Trophoblast cell (in vitro differentiated cells and primary cell): ENCODE results near the gene ROCK2.

Source experiments
- DNase-seq, 2 donors: peaks; one replicate each; pipeline ENCODE4 v3.0.0-alpha.2; 2016
- H2AFZ ChIP-seq: 2 replicates; pipeline ENCODE4 v1.6.1; 2013; ENCODE audit warnings: low read length, moderate library complexity, mild to moderate bottlenecking; ENCODE audit not compliant: insufficient read depth, poor library complexity
- H2AK5ac ChIP-seq: 2 replicates; pipeline ENCODE4 v1.6.1; 2013; ENCODE audit warnings: mild to moderate bottlenecking, low read length
- H2BK120ac ChIP-seq: 2 replicates; pipeline ENCODE4 v1.6.1; 2013; ENCODE audit warnings: low read length, mild to moderate bottlenecking, moderate library complexity; ENCODE audit not compliant: insufficient read depth, poor library complexity
- H2BK12ac ChIP-seq: 2 replicates; pipeline ENCODE4 v1.6.1; 2013; ENCODE audit warnings: mild to moderate bottlenecking, low read length, moderate library complexity
- H2BK5ac ChIP-seq: 2 replicates; pipeline ENCODE4 v1.6.1; 2013; ENCODE audit warnings: low read length, low read depth, moderate library complexity, mild to moderate bottlenecking; ENCODE audit not compliant: poor library complexity
- H3K14ac ChIP-seq: 2 replicates; pipeline ENCODE4 v1.6.1; 2013; ENCODE audit warnings: mild to moderate bottlenecking, low read length
- H3K18ac ChIP-seq: 2 replicates; pipeline ENCODE4 v1.6.1; 2013; ENCODE audit warnings: mild to moderate bottlenecking, low read length
- H3K23ac ChIP-seq: 2 replicates; pipeline ENCODE4 v1.6.1; 2013; ENCODE audit warnings: low read length
- H3K27ac ChIP-seq: 2 replicates; pipeline ENCODE4 v1.5.1; 2013; ENCODE audit warnings: low read depth, mild to moderate bottlenecking, inconsistent platforms, low read length, moderate library complexity
- H3K27me3 ChIP-seq: 2 replicates; pipeline ENCODE4 v1.6.1; 2013; ENCODE audit warnings: inconsistent platforms, mild to moderate bottlenecking, low read length, moderate library complexity; ENCODE audit not compliant: insufficient read depth
- H3K36me3 ChIP-seq, 2 experiments: 1 replicate in 1 of 2; 2 replicates in 1 of 2; pipeline ENCODE4 v1.6.1; 2013; ENCODE audit warnings: low read length in 2 of 2, mild to moderate bottlenecking in 2 of 2, moderate library complexity in 1 of 2; ENCODE audit not compliant: insufficient read depth in 2 of 2, control insufficient read depth in 1 of 2
- H3K4ac ChIP-seq: 2 replicates; pipeline ENCODE4 v1.6.1; 2013; ENCODE audit warnings: low read depth, mild to moderate bottlenecking, low read length, moderate library complexity
- H3K4me1 ChIP-seq, 2 experiments: 1 replicate in 1 of 2; 2 replicates in 1 of 2; pipeline ENCODE4 v1.6.1; 2013; ENCODE audit warnings: low read length in 2 of 2, mild to moderate bottlenecking in 2 of 2, moderate library complexity in 1 of 2; ENCODE audit not compliant: insufficient read depth in 2 of 2, control insufficient read depth in 1 of 2
- H3K4me2 ChIP-seq: 2 replicates; pipeline ENCODE4 v1.6.1; 2013; ENCODE audit warnings: inconsistent platforms, mild to moderate bottlenecking, low read length, moderate library complexity
- H3K4me3 ChIP-seq: 2 replicates; pipeline ENCODE4 v1.5.1; 2013; ENCODE audit warnings: mild to moderate bottlenecking, low read depth, low read length, inconsistent platforms
- H3K79me1 ChIP-seq: one replicate; pipeline ENCODE4 v1.6.1; 2013; ENCODE audit warnings: low read length
- H3K79me2 ChIP-seq: 2 replicates; pipeline ENCODE4 v1.6.1; 2013; ENCODE audit warnings: low read length, mild to moderate bottlenecking; ENCODE audit not compliant: control insufficient read depth, insufficient read depth, poor library complexity
- H3K9ac ChIP-seq: 2 replicates; pipeline ENCODE4 v1.6.1; 2013; ENCODE audit warnings: mild to moderate bottlenecking, low read length
- H3K9me3 ChIP-seq: 2 replicates; pipeline ENCODE4 v1.6.1; 2013; ENCODE audit warnings: low read depth, mild to moderate bottlenecking, control low read depth, inconsistent platforms, low read length; ENCODE audit not compliant: insufficient read depth
- H4K12ac ChIP-seq: 2 replicates; pipeline ENCODE4 v1.6.1; 2013; ENCODE audit warnings: low read depth, mild to moderate bottlenecking, low read length, moderate library complexity
- H4K8ac ChIP-seq: 2 replicates; pipeline ENCODE4 v1.6.1; 2013; ENCODE audit warnings: low read depth, mild to moderate bottlenecking, low read length, moderate library complexity
- H4K91ac ChIP-seq: one replicate; pipeline ENCODE4 v1.6.1; 2013; ENCODE audit warnings: low read depth, mild to moderate bottlenecking, low read length, moderate library complexity
- WGBS: extraction: QIAGEN DNeasy Blood & Tissue Kit; methylation state at CpG from one replicate; pipeline ENCODE4 v1.1.7; 2013; ENCODE audit warnings: missing lambda C conversion rate; ENCODE audit not compliant: insufficient read length, insufficient coverage; ENCODE audit errors: extremely low coverage; 5-methylcytosine and 5-hydroxymethylcytosine counted together

ROCK2 gene

DNA sequence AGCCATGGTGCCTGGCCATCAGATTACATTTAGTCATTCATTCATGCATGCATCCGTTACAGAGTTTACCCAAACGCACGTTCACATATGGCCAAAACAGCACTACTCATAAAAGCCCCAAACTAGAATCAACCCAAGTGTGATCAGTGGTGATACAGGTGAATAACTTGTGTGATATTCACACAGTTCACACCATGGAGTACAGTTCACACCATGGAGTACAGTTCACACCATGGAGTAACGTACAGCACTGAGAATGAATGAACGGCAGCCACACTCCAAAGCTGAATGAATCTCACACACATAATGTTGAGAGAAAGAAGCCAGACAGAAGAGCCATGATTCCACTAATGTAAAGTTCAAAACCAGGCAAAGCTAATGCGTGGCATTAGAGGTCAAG is 201.4 kb downstream of the ROCK2 start:
- Histone ChIP-seq H3K79me2 (no peaks in the 10 kb centered on the region), H2AK5ac (no peak overlapping the region), H3K27ac (no peak overlapping the region), H3K9ac (no peak overlapping the region), H3K4me1 (peaks cover 6 to 9% of the 10 kb centered on the region in 2 experiments), H3K4me3 (no peak overlapping the region), H2AFZ (no peak overlapping the region), H2BK5ac (no peak overlapping the region), H3K9me3 (peaks cover 2% of the 10 kb centered on the region), H3K36me3 (no peaks in the 10 kb centered on the region), H4K12ac (no peak overlapping the region), H3K4me2 (no peak overlapping the region), H3K27me3 (no peaks in the 10 kb centered on the region), H3K23ac (no peak overlapping the region), H3K4ac (no peak overlapping the region), H2BK120ac (no peak overlapping the region), H3K14ac (no peak overlapping the region), H4K8ac (no peak overlapping the region), H3K18ac (no peak overlapping the region), H4K91ac (no peak overlapping the region), H3K79me1 (no peaks in the 10 kb centered on the region), H2BK12ac (no peak overlapping the region)
- no CpG with 5 or more reads among the region's 6 CpGs for WGBS
- no peak for DNase-seq

DNA sequence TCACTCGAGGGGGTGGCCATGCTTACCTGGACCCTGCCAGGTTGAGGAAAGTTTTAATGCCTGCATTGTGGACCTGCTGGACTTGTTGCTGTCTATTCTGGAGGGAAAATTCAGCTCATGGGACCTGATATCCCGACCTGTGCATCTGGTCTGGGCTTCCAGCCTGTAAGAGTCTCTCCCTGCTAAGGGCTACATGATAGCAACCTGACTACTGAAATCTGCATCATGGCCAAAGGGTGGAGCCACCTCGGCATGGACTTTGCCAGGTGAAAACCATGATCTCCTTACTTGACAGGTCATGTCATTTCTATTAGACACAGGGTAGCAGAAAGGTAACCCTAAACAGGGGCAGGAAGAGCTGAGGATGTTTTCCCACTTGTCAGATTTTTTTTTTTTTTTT is 202.1 kb downstream of the ROCK2 start:
- Histone ChIP-seq H3K27me3 (no peaks in the 10 kb centered on the region), H3K79me2 (no peaks in the 10 kb centered on the region), H3K18ac (no peak overlapping the region), H2AK5ac (no peak overlapping the region), H2BK12ac (no peak overlapping the region), H4K8ac (no peak overlapping the region), H2BK120ac (no peak overlapping the region), H3K79me1 (no peaks in the 10 kb centered on the region), H2BK5ac (no peak overlapping the region), H3K14ac (no peak overlapping the region), H3K4me2 (no peak overlapping the region), H3K36me3 (no peaks in the 10 kb centered on the region), H3K23ac (no peak overlapping the region), H3K27ac (no peak overlapping the region), H3K9ac (no peak overlapping the region), H3K9me3 (no peaks in the 10 kb centered on the region), H3K4me1 (peaks cover 6 to 9% of the 10 kb centered on the region in 2 experiments), H4K91ac (no peak overlapping the region), H4K12ac (no peak overlapping the region), H3K4ac (no peak overlapping the region), H2AFZ (no peak overlapping the region), H3K4me3 (no peak overlapping the region)
- WGBS: no CpG with 5 or more reads among the region's 3 CpGs
- DNase-seq: no peak

DNA sequence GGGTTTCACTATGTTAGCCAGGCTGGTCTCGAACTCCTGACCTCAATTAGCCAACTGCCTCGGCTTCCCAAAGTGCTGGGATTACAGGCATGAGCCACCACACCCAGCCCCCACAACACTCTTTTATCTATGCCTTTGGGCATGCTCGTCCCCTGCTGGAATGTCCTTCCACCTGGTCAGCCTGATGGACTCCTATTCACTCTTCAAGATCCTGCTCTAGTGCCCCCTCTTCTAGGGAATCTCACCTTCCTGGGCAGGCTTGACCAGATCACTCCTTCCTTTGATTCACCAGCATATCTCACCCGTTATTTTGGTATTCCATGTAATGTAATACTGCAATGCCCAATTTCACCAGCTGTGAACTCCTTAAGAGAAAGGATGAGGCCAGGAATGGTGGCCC is 203.1 kb downstream of the ROCK2 start:
- Histone ChIP-seq H3K36me3 (no peaks in the 10 kb centered on the region), H2BK5ac (no peak overlapping the region), H4K91ac (no peak overlapping the region), H3K4me2 (no peak overlapping the region), H2AFZ (no peak overlapping the region), H3K9me3 (no peaks in the 10 kb centered on the region), H2AK5ac (no peak overlapping the region), H3K4me1 (peaks cover 6 to 9% of the 10 kb centered on the region in 2 experiments), H3K4ac (no peak overlapping the region), H3K4me3 (no peak overlapping the region), H3K79me1 (no peaks in the 10 kb centered on the region), H3K9ac (no peak overlapping the region), H2BK12ac (no peak overlapping the region), H2BK120ac (no peak overlapping the region), H3K27me3 (no peaks in the 10 kb centered on the region), H3K23ac (no peak overlapping the region), H3K79me2 (no peaks in the 10 kb centered on the region), H4K8ac (no peak overlapping the region), H3K14ac (no peak overlapping the region), H3K18ac (no peak overlapping the region), H3K27ac (no peak overlapping the region), H4K12ac (no peak overlapping the region)
- no peak for DNase-seq
- no CpG with 5 or more reads among the region's 4 CpGs for WGBS

DNA sequence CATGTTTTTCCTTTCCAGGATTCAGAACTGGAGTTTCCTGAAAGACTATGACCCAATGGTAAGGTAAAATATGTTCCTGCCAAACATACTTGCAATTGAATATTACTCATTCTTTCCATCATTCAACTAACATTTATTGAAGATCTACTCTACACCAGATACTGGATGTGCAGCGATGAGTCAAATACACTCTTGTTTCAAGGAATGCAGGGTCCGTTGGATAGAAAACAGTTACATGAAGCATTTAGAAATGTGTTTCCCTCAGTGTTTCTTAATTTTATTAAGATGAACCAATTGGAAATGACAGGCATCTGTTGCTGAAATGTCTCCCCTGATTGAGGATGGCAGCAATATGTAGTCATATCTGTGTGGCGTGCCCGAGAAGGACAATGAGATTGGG is 203.9 kb downstream of the ROCK2 start:
- H4K8ac ChIP-seq: no peak overlapping the region

More for the DNA sequence above, 203.9 kb downstream of the ROCK2 start:
- Histone ChIP-seq H2BK12ac (no peak overlapping the region), H4K12ac (no peak overlapping the region), H2BK120ac (no peak overlapping the region), H3K27ac (no peak overlapping the region), H3K4me3 (no peak overlapping the region), H3K4me2 (no peak overlapping the region), H2AFZ (no peak overlapping the region), H3K9me3 (no peaks in the 10 kb centered on the region), H3K9ac (no peak overlapping the region), H3K36me3 (no peaks in the 10 kb centered on the region), H3K4ac (no peak overlapping the region), H3K18ac (no peak overlapping the region), H2BK5ac (no peak overlapping the region), H2AK5ac (no peak overlapping the region), H3K4me1 (peaks cover 6 to 9% of the 10 kb centered on the region in 2 experiments), H3K27me3 (no peaks in the 10 kb centered on the region), H3K79me1 (no peaks in the 10 kb centered on the region), H4K91ac (no peak overlapping the region), H3K23ac (no peak overlapping the region), H3K14ac (no peak overlapping the region), H3K79me2 (no peaks in the 10 kb centered on the region)
- WGBS: no CpG with 5 or more reads among the region's 4 CpGs
- DNase-seq: peak; percentile 26 to 75
